Lung microvascular endothelial cell (primary cell): ENCODE results near the gene HMBS. TPM values are rescaled to one million over a fixed set of nuclear protein-coding genes. Genes with fewer than 3 reads are reported as not detected.

Experiments used
- DNase-seq, 2 donors: peaks; one replicate each; pipeline versions ENCODE4 v3.0.0 to v3.0.0-alpha.2; 2010; ENCODE audit warnings: low read depth in 2 of 2
- total RNA-seq: library from RNA; depleted of rRNA; stranded (reverse); fragments of >200 nt; gene quantifications from 2 replicates; pipeline ENCODE4 v1.2.1, GENCODE V29; 2014

Gene HMBS
- total RNA-seq, 1 donor from 2014 or later = 3.0 TPM

DNA sequence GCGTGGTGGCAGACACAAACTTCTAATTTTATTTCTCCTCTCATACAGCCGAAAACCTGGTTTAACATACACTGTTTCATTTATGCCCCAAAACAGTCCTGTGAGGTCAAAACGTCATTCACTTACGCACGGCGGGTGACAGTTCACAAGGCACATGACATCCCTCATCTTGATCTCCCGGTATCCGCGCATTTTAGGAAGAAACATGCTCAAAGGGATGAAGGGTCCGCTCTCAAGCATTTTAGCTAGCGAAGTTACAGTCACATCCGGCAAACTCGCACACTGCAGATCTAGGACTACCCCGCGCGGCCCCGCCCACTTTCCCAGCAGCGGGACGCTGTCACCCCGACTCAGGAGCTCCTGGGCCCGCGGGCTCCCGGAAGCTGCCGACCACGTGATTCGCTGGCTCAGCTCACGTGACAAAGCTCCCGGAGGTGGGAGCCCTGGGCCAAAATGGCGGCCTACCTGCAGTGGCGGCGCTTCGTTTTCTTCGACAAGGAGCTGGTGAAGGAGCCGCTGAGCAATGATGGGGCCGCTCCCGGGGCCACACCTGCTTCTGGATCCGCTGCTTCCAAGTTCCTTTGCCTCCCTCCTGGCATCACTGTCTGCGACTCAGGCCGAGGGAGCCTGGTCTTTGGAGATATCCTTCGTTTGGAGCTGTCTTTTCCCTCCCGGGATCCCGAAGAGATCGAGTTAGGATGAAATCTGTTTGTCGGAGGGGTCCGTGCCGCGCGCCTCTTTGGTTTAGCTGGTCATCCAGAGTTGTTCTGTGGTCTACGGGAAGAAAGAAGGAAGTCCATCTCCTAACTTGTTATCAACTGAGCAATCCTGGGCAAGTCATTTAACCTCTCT is 17.1 kb upstream of the HMBS start, which contains the start of gene VPS11:
Gene VPS11, plus strand, starts transcription at position 448 of the 852 bp plus-strand sequence. Its CDS starts 6 bp downstream, at position 454.
- peak; percentile 95 to 97 for DNase-seq

GRCh38 chr11:119077839-119078238 is 6.8 kb upstream of the HMBS start:
- DNase-seq = no peak

DNA sequence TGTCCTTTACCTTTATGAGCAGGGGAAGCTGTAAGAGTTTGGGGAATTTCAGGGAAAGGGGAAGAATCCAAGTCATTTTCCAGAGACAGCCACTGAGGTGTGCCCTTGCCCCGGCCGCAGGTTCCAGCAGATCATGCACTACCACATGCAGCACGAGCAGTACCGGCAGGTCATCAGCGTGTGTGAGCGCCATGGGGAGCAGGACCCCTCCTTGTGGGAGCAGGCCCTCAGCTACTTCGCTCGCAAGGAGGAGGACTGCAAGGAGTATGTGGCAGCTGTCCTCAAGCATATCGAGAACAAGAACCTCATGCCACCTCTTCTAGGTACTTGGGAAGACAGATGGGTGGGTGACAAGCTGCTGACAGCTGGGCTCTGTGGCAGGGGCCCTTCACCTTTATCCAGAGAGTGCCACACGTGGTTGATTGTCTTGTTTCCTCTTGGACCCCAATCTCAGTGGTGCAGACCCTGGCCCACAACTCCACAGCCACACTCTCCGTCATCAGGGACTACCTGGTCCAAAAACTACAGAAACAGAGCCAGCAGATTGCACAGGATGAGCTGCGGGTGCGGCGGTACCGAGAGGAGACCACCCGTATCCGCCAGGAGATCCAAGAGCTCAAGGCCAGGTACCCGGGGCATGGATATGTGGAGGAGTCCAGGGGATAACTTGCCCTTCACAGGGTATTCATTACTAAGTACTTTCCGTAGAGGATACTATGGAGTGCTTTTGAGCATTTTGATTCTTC is 5.8 kb upstream of the HMBS start:
- DNase-seq = no peak

DNA sequence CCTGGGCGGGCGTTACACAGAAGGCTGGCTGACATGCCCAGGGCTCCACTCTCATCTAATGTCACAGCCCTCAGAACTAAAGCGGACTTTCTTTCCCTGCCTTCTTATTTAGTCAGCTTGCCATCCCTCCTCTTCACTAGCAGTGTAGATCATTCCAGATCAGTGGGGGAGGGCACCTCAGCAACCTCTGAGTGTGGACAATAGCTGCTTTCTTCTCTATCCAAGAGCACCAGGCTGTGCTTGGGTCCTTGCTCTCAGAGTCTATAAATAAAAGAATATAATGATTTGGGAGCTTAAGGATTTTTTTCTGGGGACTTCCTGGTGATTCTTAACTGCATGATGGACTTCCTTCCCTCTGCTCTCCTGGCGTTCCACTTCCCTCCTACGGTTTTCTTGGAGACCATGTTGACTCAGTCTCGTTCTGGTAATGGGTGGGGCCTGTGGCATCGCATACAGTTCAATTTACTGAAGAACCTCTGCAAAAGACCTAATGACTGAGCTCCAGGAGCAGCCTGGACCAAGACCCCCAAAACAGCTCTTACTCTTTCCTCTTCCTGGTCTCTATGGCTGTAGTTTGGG is 2.9 kb upstream of the HMBS start:
- no peak for DNase-seq

DNA sequence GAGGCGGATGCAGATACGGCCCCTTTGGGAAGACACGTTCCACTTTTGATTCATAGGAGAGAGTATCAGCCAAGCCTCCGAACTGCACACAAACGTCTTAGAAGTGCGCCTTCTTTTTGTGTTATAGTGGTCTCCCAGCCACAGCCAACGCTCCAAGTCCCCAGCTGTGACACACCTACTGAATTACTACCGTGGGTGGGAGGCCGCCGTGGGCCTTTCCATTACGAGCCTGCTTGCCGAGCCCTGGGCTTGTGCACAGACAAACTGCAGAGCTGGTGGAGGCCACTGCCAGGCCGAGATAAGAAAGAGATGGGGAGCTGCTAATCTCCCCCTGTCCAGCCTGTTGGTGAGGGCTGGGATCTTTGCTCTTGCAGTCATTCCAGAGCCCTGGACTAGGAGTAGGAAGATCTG is 761 bp downstream of the HMBS start:
- DNase-seq = peak in 1 of 2 donors; percentile 46

DNA sequence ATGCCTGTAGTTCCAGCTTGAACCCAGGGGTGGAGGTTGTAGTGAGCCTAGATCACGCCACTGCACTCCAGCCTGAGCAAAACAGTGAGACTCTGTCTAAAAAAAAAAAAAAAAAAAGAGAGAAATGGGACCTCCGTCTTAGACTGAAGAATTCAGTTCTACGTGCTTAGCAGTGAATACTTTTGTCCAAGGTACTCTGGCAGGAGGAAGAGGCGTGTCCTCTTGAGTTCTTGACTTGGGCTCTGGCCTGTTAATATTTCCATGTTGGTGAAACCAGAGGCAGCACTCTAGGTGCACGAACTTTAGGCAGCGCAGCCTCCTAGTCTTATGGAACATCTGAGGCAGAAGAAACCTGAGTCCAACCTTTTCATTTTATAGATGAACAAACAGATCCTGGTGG is 2.4 kb downstream of the HMBS start:
- DNase-seq = no peak

GRCh38 chr11:119087747-119088241 is 3.1 kb downstream of the HMBS start:
- no peak for DNase-seq

- DNase-seq = no peak
Observed at GRCh38 chr11:119088406-119088805, 3.7 kb downstream of the HMBS start.

DNA sequence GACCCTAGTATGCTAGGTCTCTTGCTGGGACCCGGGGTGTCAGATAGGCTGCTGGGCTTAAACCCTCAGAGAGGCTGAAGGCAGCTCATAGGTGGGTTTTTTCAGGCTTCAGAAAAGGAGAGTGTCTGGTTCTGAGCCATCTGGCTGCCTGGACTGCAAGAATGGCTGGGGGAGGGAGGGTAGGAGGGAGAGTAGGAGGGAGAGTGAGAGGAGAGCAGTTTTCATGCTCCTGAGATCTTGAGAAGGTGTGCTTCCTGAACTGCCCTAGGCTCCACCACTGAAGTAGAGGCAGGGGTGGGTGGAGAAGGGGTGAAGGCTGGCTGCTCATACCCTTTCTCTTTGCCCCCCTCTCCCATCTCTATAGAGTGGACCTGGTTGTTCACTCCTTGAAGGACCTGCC is 4.6 kb downstream of the HMBS start:
- DNase-seq = no peak

DNA sequence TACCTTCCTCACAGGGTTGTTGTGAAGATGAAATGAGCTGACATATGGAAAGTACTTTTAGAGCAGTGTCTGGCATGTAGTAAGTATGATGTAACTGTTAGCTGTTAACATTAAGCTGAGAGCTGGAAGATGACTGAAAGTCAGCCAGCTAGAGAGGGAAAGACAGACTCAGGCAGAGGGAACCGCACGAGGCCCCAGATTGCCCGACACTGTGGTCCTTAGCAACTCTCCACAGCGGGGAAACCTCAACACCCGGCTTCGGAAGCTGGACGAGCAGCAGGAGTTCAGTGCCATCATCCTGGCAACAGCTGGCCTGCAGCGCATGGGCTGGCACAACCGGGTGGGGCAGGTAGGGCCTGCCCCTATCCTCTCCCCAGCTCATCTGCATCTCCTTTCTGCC is 6.5 kb downstream of the HMBS start:
- no peak for DNase-seq

GRCh38 chr11:119091966-119092879 is 7.5 kb downstream of the HMBS start:
- DNase-seq = no peak

DNA sequence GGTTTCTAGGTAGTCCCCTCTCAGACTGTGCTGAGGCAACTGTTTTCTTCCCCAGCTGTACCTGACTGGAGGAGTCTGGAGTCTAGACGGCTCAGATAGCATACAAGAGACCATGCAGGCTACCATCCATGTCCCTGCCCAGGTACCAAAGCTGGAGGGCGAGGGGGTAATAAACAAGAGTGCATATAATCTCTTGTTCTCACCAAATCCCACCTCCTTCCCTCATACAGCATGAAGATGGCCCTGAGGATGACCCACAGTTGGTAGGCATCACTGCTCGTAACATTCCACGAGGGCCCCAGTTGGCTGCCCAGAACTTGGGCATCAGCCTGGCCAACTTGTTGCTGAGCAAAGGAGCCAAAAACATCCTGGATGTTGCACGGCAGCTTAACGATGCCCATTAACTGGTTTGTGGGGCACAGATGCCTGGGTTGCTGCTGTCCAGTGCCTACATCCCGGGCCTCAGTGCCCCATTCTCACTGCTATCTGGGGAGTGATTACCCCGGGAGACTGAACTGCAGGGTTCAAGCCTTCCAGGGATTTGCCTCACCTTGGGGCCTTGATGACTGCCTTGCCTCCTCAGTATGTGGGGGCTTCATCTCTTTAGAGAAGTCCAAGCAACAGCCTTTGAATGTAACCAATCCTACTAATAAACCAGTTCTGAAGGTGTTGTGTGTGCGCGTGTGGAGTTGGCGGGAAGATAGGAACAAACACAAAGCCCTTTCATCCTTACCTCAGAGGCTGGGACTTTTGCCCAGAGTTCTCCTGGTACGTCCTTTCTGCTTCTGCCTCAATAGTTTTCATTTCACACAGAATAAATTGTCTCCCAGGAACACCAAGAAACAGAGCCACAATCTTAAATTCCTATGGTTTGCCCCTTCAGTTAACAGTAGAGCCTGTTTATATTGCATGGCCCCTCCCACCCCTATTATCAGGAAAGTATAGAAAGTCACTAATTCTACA is 8.5 kb downstream of the HMBS start:
- peak in 1 of 2 donors; percentile 53 for DNase-seq

DNA sequence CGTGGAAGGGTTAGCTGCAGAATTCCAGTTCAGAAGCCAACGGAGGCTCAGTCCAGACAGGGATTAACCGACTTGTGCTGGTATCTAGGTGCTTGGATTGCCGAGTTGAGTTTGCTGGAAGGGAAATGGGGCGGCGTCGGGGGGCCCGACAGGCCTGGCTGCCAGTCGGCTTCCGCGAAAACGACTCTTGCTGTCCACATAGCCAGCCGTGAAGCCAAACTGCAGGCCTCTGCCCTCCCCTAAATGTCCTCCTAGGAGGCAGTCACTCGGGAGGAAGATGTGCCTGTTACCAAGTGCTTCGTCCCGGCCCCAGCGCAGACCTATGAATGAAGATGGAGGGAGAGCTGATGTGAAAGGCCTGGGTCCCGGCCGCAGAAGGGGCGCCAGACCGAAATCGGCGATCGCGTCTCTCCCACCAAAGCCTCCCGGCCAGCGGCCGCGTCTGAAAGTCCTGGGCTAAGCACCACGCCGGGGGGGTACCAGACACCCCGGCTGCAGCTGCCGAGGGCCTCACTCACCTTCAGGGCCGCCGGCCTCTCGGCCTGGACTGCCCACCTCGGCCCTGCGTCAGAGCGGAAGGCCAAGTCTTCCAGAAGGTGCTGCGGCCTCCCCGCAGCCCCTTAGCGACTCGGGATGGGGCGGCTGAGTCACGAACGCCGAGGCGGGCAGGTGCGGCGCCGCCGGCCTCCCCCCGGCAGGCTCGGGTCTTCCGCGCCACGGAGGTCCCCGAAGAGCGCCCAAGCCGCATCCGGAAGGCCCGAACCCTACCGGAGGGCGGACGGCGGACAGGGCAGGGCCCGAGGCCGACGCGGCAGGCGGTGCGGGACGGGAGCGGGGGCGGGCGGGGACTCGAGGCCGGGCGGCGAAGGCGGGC is 9.5 kb downstream of the HMBS start:
- DNase-seq = peak; percentile 45 to 56

DNA sequence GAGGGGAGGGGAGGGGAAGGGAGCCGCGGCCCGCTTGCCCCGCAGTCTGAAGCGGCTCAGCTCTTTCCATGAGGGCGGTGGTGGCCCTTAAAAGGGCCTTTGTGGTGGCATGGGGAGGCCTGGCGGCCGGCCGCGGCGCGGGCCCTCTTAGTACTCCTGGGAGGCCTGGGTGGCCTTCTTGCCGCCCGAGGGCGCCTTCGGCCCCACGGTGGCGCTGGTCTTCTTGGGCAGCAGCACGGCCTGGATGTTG is 10.1 kb downstream of the HMBS start:
- DNase-seq = peak; percentile 80 to 94

DNA sequence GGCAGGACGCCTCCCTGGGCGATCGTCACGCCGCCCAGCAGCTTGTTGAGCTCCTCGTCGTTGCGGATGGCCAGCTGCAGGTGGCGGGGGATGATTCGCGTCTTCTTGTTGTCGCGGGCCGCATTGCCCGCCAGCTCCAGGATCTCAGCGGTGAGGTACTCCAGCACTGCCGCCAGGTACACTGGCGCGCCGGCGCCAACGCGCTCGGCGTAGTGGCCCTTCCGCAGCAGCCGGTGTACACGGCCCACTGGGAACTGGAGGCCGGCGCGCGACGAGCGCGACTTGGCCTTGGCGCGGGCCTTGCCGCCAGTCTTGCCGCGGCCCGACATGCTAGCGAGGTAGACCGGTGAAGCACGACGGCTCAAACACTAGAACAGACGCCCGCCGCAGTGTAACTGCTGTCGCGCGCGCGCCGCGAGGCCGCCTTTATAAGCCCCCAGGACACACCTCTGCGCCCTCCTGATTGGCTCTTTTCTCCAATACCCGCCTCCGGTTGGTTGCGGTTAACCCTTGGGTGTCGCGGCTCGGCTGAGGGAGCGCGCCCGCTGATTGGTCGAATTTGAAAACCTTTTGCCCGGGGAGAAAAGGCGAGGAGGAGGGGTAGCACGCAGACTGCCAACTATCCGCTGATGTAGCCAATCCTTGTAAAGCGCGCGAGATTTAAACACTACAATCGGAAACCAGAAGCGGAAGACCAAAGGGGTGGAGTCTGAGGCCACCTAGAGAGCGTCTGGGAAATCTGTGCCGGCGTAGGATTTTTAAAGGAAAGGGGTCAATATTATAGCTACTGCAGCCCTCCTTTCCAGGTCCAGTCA is 10.6 kb downstream of the HMBS start:
- peak; percentile 100 for DNase-seq

- no peak for DNase-seq
Observed at GRCh38 chr11:119099711-119100110, 15.0 kb downstream of the HMBS start.

GRCh38 chr11:119100246-119100970 is 15.7 kb downstream of the HMBS start:
- peak; percentile 58 to 68 for DNase-seq
